Measurements from ENCODE around the gene ACVR1. TPM values are rescaled to one million over a fixed set of nuclear protein-coding genes. Genes with fewer than 3 reads are reported as not detected.

ACVR1 gene
- total RNA-seq, 4 donors from 2014 or later: 4.7 to 18.7 (median 10.3) TPM

GRCh38 chr2:157843081-157843480, 33.0 kb downstream of the ACVR1 start:
- TF ChIP-seq, protein P1, sequence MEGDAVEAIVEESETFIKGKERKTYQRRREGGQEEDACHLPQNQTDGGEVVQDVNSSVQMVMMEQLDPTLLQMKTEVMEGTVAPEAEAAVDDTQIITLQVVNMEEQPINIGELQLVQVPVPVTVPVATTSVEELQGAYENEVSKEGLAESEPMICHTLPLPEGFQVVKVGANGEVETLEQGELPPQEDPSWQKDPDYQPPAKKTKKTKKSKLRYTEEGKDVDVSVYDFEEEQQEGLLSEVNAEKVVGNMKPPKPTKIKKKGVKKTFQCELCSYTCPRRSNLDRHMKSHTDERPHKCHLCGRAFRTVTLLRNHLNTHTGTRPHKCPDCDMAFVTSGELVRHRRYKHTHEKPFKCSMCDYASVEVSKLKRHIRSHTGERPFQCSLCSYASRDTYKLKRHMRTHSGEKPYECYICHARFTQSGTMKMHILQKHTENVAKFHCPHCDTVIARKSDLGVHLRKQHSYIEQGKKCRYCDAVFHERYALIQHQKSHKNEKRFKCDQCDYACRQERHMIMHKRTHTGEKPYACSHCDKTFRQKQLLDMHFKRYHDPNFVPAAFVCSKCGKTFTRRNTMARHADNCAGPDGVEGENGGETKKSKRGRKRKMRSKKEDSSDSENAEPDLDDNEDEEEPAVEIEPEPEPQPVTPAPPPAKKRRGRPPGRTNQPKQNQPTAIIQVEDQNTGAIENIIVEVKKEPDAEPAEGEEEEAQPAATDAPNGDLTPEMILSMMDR (IDR thresholded peaks at IDR 0.05): no peak
- no peak for TF ChIP-seq POLR2A (IDR thresholded peaks at IDR 0.05)
- H3K4me1 ChIP-seq: peaks cover 3 to 40% (median 10%) of the 10 kb centered on the region in 3 donors

DNA sequence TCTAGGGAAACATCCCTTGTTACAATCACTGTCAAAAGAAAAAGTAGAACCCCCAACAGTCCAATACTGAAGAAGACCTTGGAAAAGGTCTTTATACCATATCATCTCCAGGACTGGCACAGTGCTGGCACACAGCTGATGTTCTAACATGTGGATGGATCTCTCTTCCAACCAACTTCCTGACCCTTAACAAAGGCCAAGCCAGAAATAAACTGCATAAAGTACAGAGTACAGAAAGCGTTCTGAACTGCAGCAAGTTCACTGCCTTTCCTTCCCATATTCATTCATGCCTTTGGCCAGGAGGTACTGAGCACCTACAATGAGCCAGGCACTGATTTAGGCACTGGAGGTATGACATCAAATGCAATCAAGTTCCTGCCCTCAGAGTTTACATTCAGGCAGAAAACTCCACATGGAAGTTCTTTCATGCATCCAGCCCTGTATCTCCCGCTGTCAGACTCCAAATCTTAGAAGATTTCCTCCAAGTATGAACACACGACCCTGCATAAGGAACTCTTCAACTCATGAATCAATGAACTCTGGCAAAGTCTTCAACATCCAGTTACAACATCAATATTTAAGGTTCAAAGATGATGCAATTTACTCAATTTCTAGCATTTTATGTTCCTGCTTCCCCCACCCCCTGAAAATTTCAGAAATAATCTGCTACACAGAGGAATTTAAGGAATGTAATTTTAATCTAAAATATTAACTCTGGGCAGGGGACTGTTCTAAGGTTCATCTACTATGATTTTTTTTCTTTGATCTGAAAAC, 33.8 kb downstream of the ACVR1 start:
- no peak for TF ChIP-seq POLR2A (IDR thresholded peaks at IDR 0.05)
- TF ChIP-seq, protein P1 (IDR thresholded peaks at IDR 0.05): no peak
- Histone ChIP-seq H3K9me3 (no peaks in the 10 kb centered on the region), H3K4me1 (peaks cover 9 to 48% (median 17%) of the 10 kb centered on the region in 3 donors), H3K36me3 (no peaks in the 10 kb centered on the region), H3K27ac (no peak overlapping the region), H3K4me3 (no peak overlapping the region), H3K27me3 (no peaks in the 10 kb centered on the region)
- 52 to 65% methylated on average over 3 of the region's 3 CpGs for WGBS, 2 donors
- DNase-seq: no peak
- intact Hi-C loops (cut with DNase I): no loop called here

More at GRCh38 chr2:157843081-157843480, 33.0 kb downstream of the ACVR1 start:
- Histone ChIP-seq H3K27me3 (no peaks in the 10 kb centered on the region), H3K4me3 (no peak overlapping the region), H3K36me3 (no peaks in the 10 kb centered on the region), H3K27ac (no peak overlapping the region), H3K9me3 (no peaks in the 10 kb centered on the region)
- WGBS, 2 donors: 85 to 91% methylated on average over 1 of the region's 1 CpG
- no peak for DNase-seq
- intact Hi-C loops (cut with DNase I): no loop called here

GRCh38 chr2:157841485-157841884, 34.6 kb downstream of the ACVR1 start:
- DNase-seq: no peak
- H3K4me3 ChIP-seq: no peak overlapping the region
- intact Hi-C loops (cut with DNase I): no loop called here
- WGBS, 2 donors: 100% methylated on average over 2 of the region's 2 CpGs
- TF ChIP-seq, protein P1 (IDR thresholded peaks at IDR 0.05): no peak
- TF ChIP-seq POLR2A (IDR thresholded peaks at IDR 0.05): no peak
- no peaks in the 10 kb centered on the region for H3K9me3 ChIP-seq
- H3K4me1 ChIP-seq: peaks cover 9 to 51% (median 19%) of the 10 kb centered on the region in 3 donors
- peaks cover 0 to 2% (median 0%) of the 10 kb centered on the region in 3 donors for H3K36me3 ChIP-seq
- no peaks in the 10 kb centered on the region for H3K27me3 ChIP-seq
- H3K27ac ChIP-seq: no peak overlapping the region

- H3K9me3 ChIP-seq: no peaks in the 10 kb centered on the region
- H3K27me3 ChIP-seq: no peaks in the 10 kb centered on the region
- H3K4me1 ChIP-seq: peaks cover 9 to 51% (median 19%) of the 10 kb centered on the region in 3 donors
- peaks cover 0 to 6% (median 0%) of the 10 kb centered on the region in 3 donors for H3K36me3 ChIP-seq
- no peak overlapping the region for H3K4me3 ChIP-seq
- WGBS, 2 donors: 70 to 81% methylated on average over 9 of the region's 10 CpGs
- intact Hi-C loops (cut with DNase I): no loop called here
- no peak overlapping the region for H3K27ac ChIP-seq
- TF ChIP-seq, protein P1 (IDR thresholded peaks at IDR 0.05): no peak
- no peak for TF ChIP-seq POLR2A (IDR thresholded peaks at IDR 0.05)
- DNase-seq: no peak
These were observed 35.5 kb downstream of the ACVR1 start for GRCh38 chr2:157840568-157841156.

GRCh38 chr2:157839822-157840221, 36.3 kb downstream of the ACVR1 start:
- Histone ChIP-seq H3K4me1 (peaks cover 9 to 51% (median 19%) of the 10 kb centered on the region in 3 donors), H3K9me3 (no peaks in the 10 kb centered on the region), H3K27ac (peak overlapping the region in 1 of 4 donors; percentile 12), H3K27me3 (no peaks in the 10 kb centered on the region), H3K4me3 (no peak overlapping the region), H3K36me3 (peaks cover 0 to 6% (median 0%) of the 10 kb centered on the region in 3 donors)
- intact Hi-C loops (cut with DNase I): no loop called here
- WGBS, 2 donors: 69 to 88% methylated on average over 2 of the region's 2 CpGs
- DNase-seq: no peak
- no peak for TF ChIP-seq POLR2A (IDR thresholded peaks at IDR 0.05)
- TF ChIP-seq, protein P1 (IDR thresholded peaks at IDR 0.05): no peak

Data from esophagus squamous epithelium (tissue), 5 donors.